NCI-H446 treated with DMSO at 0.1 percent for 48 hours (cell line): Measurements from ENCODE around the gene PAQR5.
"Not testable (repeated sequence)": the region's sequence is repeated elsewhere in the genome, so short reads cannot be mapped to it uniquely, and the experiment has no call there.

ENCODE experiments used
- DNase-seq: peaks from one replicate; lab custom pipeline; 2025; lab: John Stamatoyannopoulos, UW

Gene PAQR5

GRCh38 chr15:69357773-69358771, 59.4 kb downstream of the PAQR5 start:
- DNase-seq = no peak

- no peak for DNase-seq
These were observed 60.1 kb downstream of the PAQR5 start for GRCh38 chr15:69358850-69359249.

- DNase-seq = no peak
These were observed 61.0 kb downstream of the PAQR5 start for GRCh38 chr15:69359722-69360121.

GRCh38 chr15:69360642-69361041, 61.9 kb downstream of the PAQR5 start:
- DNase-seq = no peak

- DNase-seq = no peak
These were observed 68.5 kb downstream of the PAQR5 start for GRCh38 chr15:69367236-69367635.

- no peak for DNase-seq
These were observed 70.9 kb downstream of the PAQR5 start for GRCh38 chr15:69369631-69370030.

- no peak for DNase-seq
These were observed 74.7 kb downstream of the PAQR5 start for GRCh38 chr15:69373406-69373805.

- DNase-seq = no peak
These were observed 76.6 kb downstream of the PAQR5 start for GRCh38 chr15:69375151-69375790.

- DNase-seq = no peak
These were observed 78.7 kb downstream of the PAQR5 start for GRCh38 chr15:69377216-69377970.

GRCh38 chr15:69380100-69380725, 81.5 kb downstream of the PAQR5 start:
- DNase-seq = no peak

GRCh38 chr15:69380726-69381105, 82.0 kb downstream of the PAQR5 start:
- no peak for DNase-seq

GRCh38 chr15:69382176-69382575, 83.5 kb downstream of the PAQR5 start:
- not testable (repeated sequence) for DNase-seq

- DNase-seq = not testable (repeated sequence)
These were observed 85.4 kb downstream of the PAQR5 start for GRCh38 chr15:69384066-69384465.

- no peak for DNase-seq
These were observed 86.2 kb downstream of the PAQR5 start for GRCh38 chr15:69384626-69385598.

GRCh38 chr15:69385831-69386230, 87.1 kb downstream of the PAQR5 start:
- no peak for DNase-seq

- DNase-seq = no peak
These were observed 87.6 kb downstream of the PAQR5 start for GRCh38 chr15:69386284-69386683.

GRCh38 chr15:69388260-69388705, 89.6 kb downstream of the PAQR5 start:
- no peak for DNase-seq

- DNase-seq = no peak
These were observed 90.7 kb downstream of the PAQR5 start for GRCh38 chr15:69389426-69389825.

GRCh38 chr15:69390575-69390974, 91.9 kb downstream of the PAQR5 start:
- DNase-seq = no peak

GRCh38 chr15:69391046-69391757, 92.5 kb downstream of the PAQR5 start:
- DNase-seq = no peak
